HepG2 (cell line): ENCODE data around the gene SREBF1. TPM values are rescaled to one million over a fixed set of nuclear protein-coding genes. Genes with fewer than 3 reads are reported as not detected.

Experiments
- CEBPG ChIP-seq: IDR thresholded peaks from 2 replicates; pipeline ENCODE4 v1.6.1; 2016
- HDAC1 ChIP-seq: sonication (generic); formaldehyde crosslinking; IDR thresholded peaks from 2 replicates; pipeline ENCODE4 v1.5.1; 2020; ENCODE audit warnings: mild to moderate bottlenecking, missing genetic modification reagents
- HOXD1 ChIP-seq: sonication (generic); formaldehyde crosslinking; IDR thresholded peaks from 2 replicates; pipeline ENCODE4 v1.5.0; 2020; ENCODE audit warnings: missing genetic modification reagents
- ISL2 ChIP-seq: sonication (generic); formaldehyde crosslinking; IDR thresholded peaks from 2 replicates; pipeline ENCODE4 v1.5.0; 2020; ENCODE audit warnings: missing genetic modification reagents
- KMT2A ChIP-seq: sonication (generic); formaldehyde crosslinking; IDR thresholded peaks from 2 replicates; pipeline ENCODE4 v1.4.0; 2020; ENCODE audit warnings: missing genetic modification reagents
- MAFF ChIP-seq: IDR thresholded peaks from 2 replicates; pipeline ENCODE4 v1.6.1; 2011; ENCODE audit warnings: low read depth, low read length, improper control_type of control experiment
- RELA ChIP-seq: sonication (generic); formaldehyde crosslinking; IDR thresholded peaks from 2 replicates; pipeline ENCODE4 v1.4.0; 2020; ENCODE audit warnings: missing genetic modification reagents
- ZBTB25 ChIP-seq: IDR thresholded peaks from 2 replicates; pipeline ENCODE4 v1.6.1; 2018; ENCODE audit warnings: missing genetic modification reagents
- ZBTB7B ChIP-seq: sonication (generic); formaldehyde crosslinking; IDR thresholded peaks from 2 replicates; pipeline ENCODE4 v1.4.0; 2020; ENCODE audit warnings: missing genetic modification reagents
- ZFX ChIP-seq: sonication (generic); formaldehyde crosslinking; IDR thresholded peaks from 2 replicates; pipeline ENCODE4 v1.4.0; 2020; ENCODE audit warnings: mild to moderate bottlenecking, low read depth, missing genetic modification reagents, moderate library complexity
- ZNF530 ChIP-seq: sonication (generic); formaldehyde crosslinking; IDR thresholded peaks from 2 replicates; pipeline ENCODE4 v1.5.0; 2020; ENCODE audit warnings: low read depth, mild to moderate bottlenecking, missing genetic modification reagents
- ZNF670 ChIP-seq: sonication (generic); formaldehyde crosslinking; IDR thresholded peaks from 2 replicates; pipeline ENCODE4 v1.8.0; 2022; ENCODE audit warnings: mild to moderate bottlenecking, missing genetic modification reagents, borderline replicate concordance
- ZNF850 ChIP-seq: sonication (generic); formaldehyde crosslinking; conservative IDR thresholded peaks from 2 replicates; pipeline ENCODE4 v1.9.0; 2021; ENCODE audit warnings: mild to moderate bottlenecking, missing genetic modification reagents
- polyA plus RNA-seq, 8 experiments: library from polyadenylated mRNA; depleted of rRNA in 3 of 8; stranded (reverse) in 7 of 8; unstranded in 1 of 8; fragments of >200 nt; fragmentation: Illumina TruSeq in 4 of 8; extraction: Trizol in 4 of 8; gene quantifications; 2 replicates each; pipeline versions ENCODE4 v1.2.1 to v1.2.3, GENCODE V29; 2011 to 2016; ENCODE audit warnings: low read depth in 4 of 8, missing spikeins in 1 of 8, mixed read lengths in 1 of 8; ENCODE audit not compliant: insufficient read depth in 1 of 8
- total RNA-seq, 5 experiments: library from RNA; depleted of rRNA; stranded (reverse); fragments of >200 nt; fragmentation: Illumina TruSeq; extraction: Trizol; gene quantifications; 2 replicates each; pipeline ENCODE4 v1.2.3, GENCODE V29; 2016; ENCODE audit warnings: low read depth in 1 of 5
- TF ChIP-seq, protein P1 (sequence below), 2 experiments: sonication (generic) in 1 of 2; formaldehyde crosslinking in 1 of 2; IDR thresholded peaks; 2 replicates each; pipeline versions ENCODE4 v1.6.1 to v1.9.0; 2014 to 2022; ENCODE audit warnings: antibody characterized with exemption in 1 of 2, borderline replicate concordance in 1 of 2, inconsistent platforms in 1 of 2, low read depth in 1 of 2, missing genetic modification reagents in 1 of 2
- TF ChIP-seq, protein P2 (sequence below): sonication (generic); formaldehyde crosslinking; IDR thresholded peaks from 2 replicates; pipeline ENCODE4 v1.5.0; 2020; ENCODE audit warnings: missing genetic modification reagents, mild to moderate bottlenecking, borderline replicate concordance
- TF ChIP-seq, protein P3 (sequence below): sonication (generic); formaldehyde crosslinking; IDR thresholded peaks from 2 replicates; pipeline ENCODE4 v1.9.0; 2021; ENCODE audit warnings: missing genetic modification reagents, borderline replicate concordance

Gene SREBF1
- total and polyA plus RNA-seq, 2 of the 13 experiments (the other 11 are each of a cell fraction or from before 2014, with no cell fraction given) = 34.3 to 38.0 TPM

GRCh38 chr17:17836250-17836817, 452 bp downstream of the SREBF1 start (continued):
- TF ChIP-seq, protein P1, sequence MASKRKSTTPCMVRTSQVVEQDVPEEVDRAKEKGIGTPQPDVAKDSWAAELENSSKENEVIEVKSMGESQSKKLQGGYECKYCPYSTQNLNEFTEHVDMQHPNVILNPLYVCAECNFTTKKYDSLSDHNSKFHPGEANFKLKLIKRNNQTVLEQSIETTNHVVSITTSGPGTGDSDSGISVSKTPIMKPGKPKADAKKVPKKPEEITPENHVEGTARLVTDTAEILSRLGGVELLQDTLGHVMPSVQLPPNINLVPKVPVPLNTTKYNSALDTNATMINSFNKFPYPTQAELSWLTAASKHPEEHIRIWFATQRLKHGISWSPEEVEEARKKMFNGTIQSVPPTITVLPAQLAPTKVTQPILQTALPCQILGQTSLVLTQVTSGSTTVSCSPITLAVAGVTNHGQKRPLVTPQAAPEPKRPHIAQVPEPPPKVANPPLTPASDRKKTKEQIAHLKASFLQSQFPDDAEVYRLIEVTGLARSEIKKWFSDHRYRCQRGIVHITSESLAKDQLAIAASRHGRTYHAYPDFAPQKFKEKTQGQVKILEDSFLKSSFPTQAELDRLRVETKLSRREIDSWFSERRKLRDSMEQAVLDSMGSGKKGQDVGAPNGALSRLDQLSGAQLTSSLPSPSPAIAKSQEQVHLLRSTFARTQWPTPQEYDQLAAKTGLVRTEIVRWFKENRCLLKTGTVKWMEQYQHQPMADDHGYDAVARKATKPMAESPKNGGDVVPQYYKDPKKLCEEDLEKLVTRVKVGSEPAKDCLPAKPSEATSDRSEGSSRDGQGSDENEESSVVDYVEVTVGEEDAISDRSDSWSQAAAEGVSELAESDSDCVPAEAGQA (IDR thresholded peaks at IDR 0.05; ENCODE audit: low read depth) = no peak
- TF ChIP-seq, protein P1 (CRISPR knock-in tag; IDR thresholded peaks at IDR 0.05; ENCODE audit: borderline replicate concordance) = peak; percentile 88
- TF ChIP-seq CEBPG (CRISPR knock-in tag) (peak; percentile 88), ZNF530 (CRISPR knock-in tag) (no peak; the same call in 1 of the 2 replicates), MAFF (no peak), HDAC1 (CRISPR knock-in tag) (peak; percentile 76), RELA (CRISPR knock-in tag) (no peak), KMT2A (CRISPR knock-in tag) (no peak), ZFX (peak; percentile 81), HOXD1 (CRISPR knock-in tag) (peak; percentile 81; the same call in 1 of the 2 replicates), ZNF850 (no peak), ZNF670 (CRISPR knock-in tag) (no peak), ZBTB25 (CRISPR knock-in tag) (no peak; the same call in 1 of the 2 replicates), ISL2 (CRISPR knock-in tag) (peak; percentile 74), ZBTB7B (CRISPR knock-in tag) (peak; percentile 71)
- TF ChIP-seq, protein P2, sequence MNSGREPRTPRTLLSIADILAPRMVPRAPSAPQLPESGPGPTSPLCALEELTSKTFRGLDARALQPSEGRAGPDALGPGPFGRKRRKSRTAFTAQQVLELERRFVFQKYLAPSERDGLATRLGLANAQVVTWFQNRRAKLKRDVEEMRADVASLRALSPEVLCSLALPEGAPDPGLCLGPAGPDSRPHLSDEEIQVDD (CRISPR knock-in tag) = no peak; the same call in 1 of the 2 replicates
- TF ChIP-seq, protein P3, sequence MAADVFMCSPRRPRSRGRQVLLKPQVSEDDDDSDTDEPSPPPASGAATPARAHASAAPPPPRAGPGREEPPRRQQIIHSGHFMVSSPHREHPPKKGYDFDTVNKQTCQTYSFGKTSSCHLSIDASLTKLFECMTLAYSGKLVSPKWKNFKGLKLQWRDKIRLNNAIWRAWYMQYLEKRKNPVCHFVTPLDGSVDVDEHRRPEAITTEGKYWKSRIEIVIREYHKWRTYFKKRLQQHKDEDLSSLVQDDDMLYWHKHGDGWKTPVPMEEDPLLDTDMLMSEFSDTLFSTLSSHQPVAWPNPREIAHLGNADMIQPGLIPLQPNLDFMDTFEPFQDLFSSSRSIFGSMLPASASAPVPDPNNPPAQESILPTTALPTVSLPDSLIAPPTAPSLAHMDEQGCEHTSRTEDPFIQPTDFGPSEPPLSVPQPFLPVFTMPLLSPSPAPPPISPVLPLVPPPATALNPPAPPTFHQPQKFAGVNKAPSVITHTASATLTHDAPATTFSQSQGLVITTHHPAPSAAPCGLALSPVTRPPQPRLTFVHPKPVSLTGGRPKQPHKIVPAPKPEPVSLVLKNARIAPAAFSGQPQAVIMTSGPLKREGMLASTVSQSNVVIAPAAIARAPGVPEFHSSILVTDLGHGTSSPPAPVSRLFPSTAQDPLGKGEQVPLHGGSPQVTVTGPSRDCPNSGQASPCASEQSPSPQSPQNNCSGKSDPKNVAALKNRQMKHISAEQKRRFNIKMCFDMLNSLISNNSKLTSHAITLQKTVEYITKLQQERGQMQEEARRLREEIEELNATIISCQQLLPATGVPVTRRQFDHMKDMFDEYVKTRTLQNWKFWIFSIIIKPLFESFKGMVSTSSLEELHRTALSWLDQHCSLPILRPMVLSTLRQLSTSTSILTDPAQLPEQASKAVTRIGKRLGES (CRISPR knock-in tag) = peak; percentile 61; the same call in 1 of the 2 replicates
